Upper lobe of right lung (tissue), 1 donor: Measurements from ENCODE around the gene FOXO6. TPM values are rescaled to one million over a fixed set of nuclear protein-coding genes. Genes with fewer than 3 reads are reported as not detected.

Experiments used
- ATAC-seq: fragments of 200-7000 bp; cut with Tn5 transposase; one replicate; pipeline ENCODE4 v1.9.1; 2020; ENCODE audit warnings: mild to moderate bottlenecking, moderate library complexity
- DNase-seq: peaks from one replicate; pipeline ENCODE4 v3.0.0-alpha.2; 2020
- H3K27ac ChIP-seq: fragments of 200-600 bp; one replicate; pipeline ENCODE4 v1.8.0; 2022
- H3K27me3 ChIP-seq: fragments of 200-600 bp; one replicate; pipeline ENCODE4 v1.8.0; 2022; ENCODE audit warnings: mild to moderate bottlenecking
- H3K36me3 ChIP-seq: fragments of 200-600 bp; one replicate; pipeline ENCODE4 v1.8.0; 2022
- H3K4me1 ChIP-seq: fragments of 200-600 bp; one replicate; pipeline ENCODE4 v1.8.0; 2022
- H3K4me3 ChIP-seq: fragments of 200-600 bp; one replicate; pipeline ENCODE4 v1.8.0; 2022; ENCODE audit warnings: mild to moderate bottlenecking
- H3K9me3 ChIP-seq: fragments of 200-600 bp; one replicate; pipeline ENCODE4 v1.8.0; 2022
- intact Hi-C: fragments of 100-400 bp; cut with DNase I; formaldehyde crosslinking; loops from one replicate; pipeline ENCODE4 v1.11.0; 2022
- total RNA-seq: library from RNA; stranded (reverse); fragmentation: NEBNext Ultra II Directional; extraction: Animal tissue kit (Norgen Biotek cat#: 25700); gene quantifications from one replicate; pipeline ENCODE4 v1.2.1, GENCODE V29; 2021
- TF ChIP-seq, protein P1 (sequence below): fragments of 200-600 bp; IDR thresholded peaks from one replicate; pipeline ENCODE4 v1.8.0; 2022; ENCODE audit warnings: antibody characterized with exemption
- donor health status: DM: no; HTN: yes; CAD: no; lungs with severe emphysema.

Gene FOXO6
- total RNA-seq, 1 donor from 2014 or later: 0.43 TPM

DNA sequence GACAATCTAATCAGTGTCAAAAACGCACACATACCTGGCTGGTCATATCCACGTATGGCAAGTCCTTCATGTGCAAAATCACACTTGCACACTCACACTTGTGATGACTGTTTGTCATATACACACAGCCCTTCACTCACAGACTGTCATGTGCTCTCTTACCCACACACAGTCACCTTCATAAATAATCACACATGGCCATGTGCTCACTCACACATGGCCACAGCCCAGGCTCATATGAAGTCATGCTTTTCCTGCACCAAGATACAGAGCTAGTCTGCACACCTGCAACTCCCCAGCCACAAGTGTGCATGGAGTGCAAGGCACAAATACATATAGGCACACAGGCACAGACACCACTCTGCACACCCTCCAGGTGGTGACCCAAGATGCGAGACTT lies 45.4 kb upstream of the FOXO6 start:
- Histone ChIP-seq H3K36me3 (no peaks in the 10 kb centered on the region), H3K4me3 (no peak overlapping the region), H3K27ac (no peak overlapping the region), H3K27me3 (no peaks in the 10 kb centered on the region), H3K4me1 (no peaks in the 10 kb centered on the region), H3K9me3 (no peaks in the 10 kb centered on the region)
- DNase-seq (no peak), ATAC-seq (no peak)
- TF ChIP-seq, protein P1, sequence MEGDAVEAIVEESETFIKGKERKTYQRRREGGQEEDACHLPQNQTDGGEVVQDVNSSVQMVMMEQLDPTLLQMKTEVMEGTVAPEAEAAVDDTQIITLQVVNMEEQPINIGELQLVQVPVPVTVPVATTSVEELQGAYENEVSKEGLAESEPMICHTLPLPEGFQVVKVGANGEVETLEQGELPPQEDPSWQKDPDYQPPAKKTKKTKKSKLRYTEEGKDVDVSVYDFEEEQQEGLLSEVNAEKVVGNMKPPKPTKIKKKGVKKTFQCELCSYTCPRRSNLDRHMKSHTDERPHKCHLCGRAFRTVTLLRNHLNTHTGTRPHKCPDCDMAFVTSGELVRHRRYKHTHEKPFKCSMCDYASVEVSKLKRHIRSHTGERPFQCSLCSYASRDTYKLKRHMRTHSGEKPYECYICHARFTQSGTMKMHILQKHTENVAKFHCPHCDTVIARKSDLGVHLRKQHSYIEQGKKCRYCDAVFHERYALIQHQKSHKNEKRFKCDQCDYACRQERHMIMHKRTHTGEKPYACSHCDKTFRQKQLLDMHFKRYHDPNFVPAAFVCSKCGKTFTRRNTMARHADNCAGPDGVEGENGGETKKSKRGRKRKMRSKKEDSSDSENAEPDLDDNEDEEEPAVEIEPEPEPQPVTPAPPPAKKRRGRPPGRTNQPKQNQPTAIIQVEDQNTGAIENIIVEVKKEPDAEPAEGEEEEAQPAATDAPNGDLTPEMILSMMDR: no peak
- intact Hi-C loops: no loop called here

DNA sequence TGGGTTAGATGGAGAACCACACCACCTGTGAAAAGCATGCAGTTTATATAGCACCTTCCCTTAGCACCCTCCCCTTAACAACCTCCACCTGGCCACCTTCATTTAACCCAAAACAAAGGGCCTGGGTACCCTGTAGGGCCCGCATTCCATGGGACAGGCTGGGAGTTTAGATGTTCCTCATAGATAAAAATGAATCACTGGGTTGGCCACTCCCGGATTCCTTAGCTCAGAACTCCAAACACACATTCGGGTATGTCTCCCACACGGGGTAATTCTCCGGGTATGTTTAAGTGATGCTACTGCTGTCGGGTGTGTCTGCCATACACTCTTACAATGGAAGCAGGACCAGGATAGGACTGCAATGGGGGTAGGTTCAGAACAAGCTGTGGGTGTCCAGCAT lies 43.9 kb upstream of the FOXO6 start:
- intact Hi-C loops: no loop called here
- H3K36me3 ChIP-seq: no peaks in the 10 kb centered on the region
- ATAC-seq (no peak), DNase-seq (no peak)
- TF ChIP-seq, protein P1: no peak
- H3K4me3 ChIP-seq: no peak overlapping the region
- no peaks in the 10 kb centered on the region for H3K9me3 ChIP-seq
- no peak overlapping the region for H3K27ac ChIP-seq
- no peaks in the 10 kb centered on the region for H3K4me1 ChIP-seq
- no peaks in the 10 kb centered on the region for H3K27me3 ChIP-seq

DNA sequence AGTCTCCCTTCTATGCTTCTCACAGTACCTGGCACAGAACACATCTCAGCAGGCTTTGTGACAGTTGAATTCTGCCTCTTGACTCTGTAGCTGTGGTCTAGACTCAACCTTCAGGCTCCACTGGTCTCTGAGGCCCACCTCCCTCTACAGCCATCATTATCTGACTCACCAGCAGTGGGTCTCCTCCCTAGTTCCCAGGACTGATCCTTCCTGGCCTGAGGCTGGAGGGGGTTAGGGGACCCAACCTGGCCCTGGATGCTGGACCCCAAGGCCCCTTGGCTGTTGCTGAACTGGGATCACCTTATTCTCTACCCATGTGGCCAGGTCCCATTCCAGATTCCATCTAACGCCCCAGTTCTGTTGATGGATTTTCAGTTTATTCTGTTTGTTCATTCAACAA lies 43.1 kb upstream of the FOXO6 start:
- Histone ChIP-seq H3K9me3 (no peaks in the 10 kb centered on the region), H3K27me3 (no peaks in the 10 kb centered on the region), H3K36me3 (no peaks in the 10 kb centered on the region), H3K27ac (no peak overlapping the region), H3K4me3 (no peak overlapping the region), H3K4me1 (no peaks in the 10 kb centered on the region)
- ATAC-seq: no peak
- TF ChIP-seq, protein P1: no peak
- DNase-seq: no peak
- intact Hi-C loops: no loop called here

DNA sequence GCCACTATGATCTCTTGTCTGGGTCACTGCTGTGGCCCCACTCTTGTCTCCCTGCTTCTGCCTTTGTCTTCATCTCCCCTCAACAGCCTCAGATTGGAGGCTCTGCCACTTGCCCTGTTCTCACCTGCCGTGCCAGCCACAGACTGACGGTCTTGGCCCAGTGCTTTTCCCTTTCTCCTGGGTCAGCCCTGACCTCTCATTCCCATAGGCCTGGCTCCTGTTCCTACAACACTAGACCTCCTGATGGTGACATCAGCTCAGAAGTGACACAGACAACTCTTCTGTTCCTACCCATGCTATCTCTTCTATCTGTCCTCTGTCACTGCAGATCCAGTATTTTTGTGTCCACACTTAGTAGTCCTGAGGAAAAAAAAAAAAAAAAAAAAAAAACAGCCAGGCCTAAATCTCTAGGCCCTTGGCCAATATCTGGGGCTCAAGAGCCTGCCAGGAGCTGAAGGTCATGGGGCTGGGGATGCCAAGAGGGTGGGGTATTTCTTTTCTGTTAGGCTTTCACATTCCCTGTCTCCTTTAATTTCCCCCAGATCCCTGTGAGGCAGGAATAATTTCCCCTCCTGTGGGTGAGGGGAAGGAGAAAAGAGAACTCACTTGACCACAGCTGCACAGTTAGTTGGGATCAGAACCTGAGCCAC lies 42.0 kb upstream of the FOXO6 start:
- Histone ChIP-seq H3K4me1 (no peaks in the 10 kb centered on the region), H3K36me3 (no peaks in the 10 kb centered on the region), H3K4me3 (no peak overlapping the region), H3K9me3 (no peaks in the 10 kb centered on the region), H3K27ac (no peak overlapping the region), H3K27me3 (no peaks in the 10 kb centered on the region)
- DNase-seq (no peak), ATAC-seq (no peak)
- intact Hi-C loops: no loop called here
- TF ChIP-seq, protein P1: no peak

DNA sequence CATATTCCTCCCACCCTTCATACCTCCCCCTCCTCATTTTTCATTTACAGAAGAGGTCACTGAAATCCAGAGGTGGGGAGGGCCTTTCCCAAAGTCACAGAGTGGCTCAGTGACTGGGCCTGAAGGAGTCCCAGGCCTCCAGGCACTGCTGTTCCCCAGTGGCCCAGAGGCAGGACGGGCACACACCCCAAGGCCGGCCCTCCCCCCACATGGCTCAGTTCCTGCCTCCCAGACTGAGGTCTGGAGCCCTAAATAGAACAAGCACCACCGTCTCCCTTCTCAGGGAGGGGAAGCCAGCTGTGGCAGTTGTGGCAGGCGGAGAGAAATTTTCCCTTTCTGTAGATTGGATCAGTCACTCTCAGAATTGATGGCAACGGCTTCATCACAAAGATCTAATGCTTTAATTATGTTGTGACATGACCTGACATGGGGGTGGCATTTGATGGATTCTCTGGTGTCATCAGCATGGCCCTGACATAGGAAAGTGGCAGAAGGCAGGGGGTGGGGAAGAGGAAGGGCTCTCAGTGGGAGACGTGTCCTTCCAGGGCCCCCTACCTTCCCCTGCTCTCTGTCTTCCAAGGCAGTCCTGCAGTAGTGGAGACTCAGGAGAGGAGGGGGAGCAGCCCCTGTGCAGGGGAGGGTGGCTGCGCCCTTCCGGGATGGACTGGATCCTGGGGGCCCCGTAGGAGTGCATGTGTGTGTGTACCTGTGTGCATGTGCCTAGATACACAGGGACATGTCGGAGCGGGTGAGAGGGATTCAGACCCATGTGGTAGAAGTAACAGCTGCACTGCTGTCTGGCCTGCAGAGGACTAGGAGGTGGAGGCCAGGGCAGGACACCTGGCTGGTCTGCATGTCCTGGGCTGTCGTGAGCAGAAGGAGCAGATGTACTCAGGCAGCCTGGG lies 41.2 kb upstream of the FOXO6 start:
- Histone ChIP-seq H3K27me3 (no peaks in the 10 kb centered on the region), H3K9me3 (no peaks in the 10 kb centered on the region), H3K36me3 (no peaks in the 10 kb centered on the region), H3K4me3 (no peak overlapping the region), H3K27ac (no peak overlapping the region), H3K4me1 (no peaks in the 10 kb centered on the region)
- intact Hi-C loops: loop anchor here (10.0 kb wide), 1 partner anchor 95 kb away; no protein-coding TSS in a partner anchor
- TF ChIP-seq, protein P1: no peak
- ATAC-seq (no peak), DNase-seq (no peak)
